GM12891 (cell line): Measurements from ENCODE around the gene TSR3.

ENCODE experiments used
- PAX5 ChIP-seq: IDR thresholded peaks from 2 replicates; pipeline ENCODE4 v1.6.1; 2011; ENCODE audit warnings: low read length, moderate library complexity, mild to moderate bottlenecking; ENCODE audit not compliant: insufficient read depth, severe bottlenecking
- POLR2A ChIP-seq: IDR thresholded peaks from 2 replicates; pipeline ENCODE4 v1.6.1; 2011; ENCODE audit warnings: low read depth, low read length, control low read depth
- POLR2AphosphoS5 ChIP-seq: IDR thresholded peaks from 2 replicates; pipeline ENCODE4 v1.6.1; 2011; ENCODE audit warnings: low read depth, low read length, control low read depth
- SPI1 ChIP-seq: IDR thresholded peaks from 2 replicates; pipeline ENCODE4 v1.6.1; 2011; ENCODE audit warnings: low read depth, low read length, control low read depth
- TAF1 ChIP-seq: IDR thresholded peaks from 2 replicates; pipeline ENCODE4 v1.6.1; 2011; ENCODE audit warnings: low read depth, low read length, control low read depth

- TF ChIP-seq POLR2AphosphoS5 (no peak), TAF1 (no peak), POLR2A (no peak), PAX5 (no peak), SPI1 (no peak)
Measured at GRCh38 chr16:1320097-1320496, 31.6 kb downstream of the TSR3 start.
